Renal cortical epithelial cell (primary cell): ENCODE results near the gene SDSL. TPM values are rescaled to one million over a fixed set of nuclear protein-coding genes. Genes with fewer than 3 reads are reported as not detected.

Experiments
- DNase-seq: peaks from one replicate; pipeline ENCODE4 v3.0.0-alpha.2; 2011; ENCODE audit warnings: low read depth
- total RNA-seq: library from RNA; depleted of rRNA; stranded (reverse); fragments of >200 nt; gene quantifications from 2 replicates; pipeline ENCODE4 v1.2.3, GENCODE V29; 2014

SDSL gene, protein sequence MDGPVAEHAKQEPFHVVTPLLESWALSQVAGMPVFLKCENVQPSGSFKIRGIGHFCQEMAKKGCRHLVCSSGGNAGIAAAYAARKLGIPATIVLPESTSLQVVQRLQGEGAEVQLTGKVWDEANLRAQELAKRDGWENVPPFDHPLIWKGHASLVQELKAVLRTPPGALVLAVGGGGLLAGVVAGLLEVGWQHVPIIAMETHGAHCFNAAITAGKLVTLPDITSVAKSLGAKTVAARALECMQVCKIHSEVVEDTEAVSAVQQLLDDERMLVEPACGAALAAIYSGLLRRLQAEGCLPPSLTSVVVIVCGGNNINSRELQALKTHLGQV
- total RNA-seq: 10.1 and 12.5 TPM in 2 replicates

GRCh38 chr12:113422030-113422885 is at the start of gene SDSL:
Gene SDSL (plus strand): TSS chr12:113422380. CDS start chr12:113427983, 5,603 bp downstream.
- DNase-seq: peak; percentile 91

DNA sequence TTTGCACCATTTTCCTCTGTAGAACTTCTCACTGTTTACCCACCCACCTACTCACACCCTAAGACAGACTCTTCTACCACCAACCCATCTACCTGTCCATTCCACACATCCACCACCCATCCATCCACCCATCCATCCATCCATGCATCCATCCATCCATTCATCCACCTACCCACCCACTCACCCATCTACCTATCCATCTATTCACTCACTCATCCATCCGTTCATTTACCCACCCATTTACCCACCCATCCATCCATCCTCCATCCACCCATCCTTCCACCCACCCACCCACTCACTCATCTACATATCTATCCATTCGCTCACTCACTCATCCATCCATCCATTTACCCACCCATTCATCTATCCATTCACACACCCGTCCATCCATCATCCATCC is 48.7 kb upstream of the SDSL start:
- DNase-seq: no peak

DNA sequence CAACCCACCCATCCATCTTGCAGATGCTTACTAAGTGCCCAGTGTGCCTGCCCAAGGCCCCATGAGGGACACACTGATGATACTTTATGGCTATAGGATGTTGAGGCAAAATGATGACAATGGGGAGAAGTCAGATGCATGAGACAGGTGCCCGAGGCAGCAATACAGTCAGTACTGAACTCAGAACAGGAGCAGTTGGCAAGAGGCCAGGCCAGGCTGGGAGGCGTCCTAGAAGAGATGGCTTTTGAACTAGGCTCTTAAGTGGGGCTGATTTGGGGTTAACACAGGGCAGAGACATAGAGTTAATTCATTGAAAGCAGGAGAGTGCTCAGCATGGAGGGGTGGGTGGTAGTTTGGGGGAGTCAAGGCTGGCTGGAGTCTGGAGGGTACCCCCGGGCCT is 48.2 kb upstream of the SDSL start:
- DNase-seq: no peak

- DNase-seq: no peak
These were observed 47.3 kb upstream of the SDSL start for GRCh38 chr12:113374823-113375428.

DNA sequence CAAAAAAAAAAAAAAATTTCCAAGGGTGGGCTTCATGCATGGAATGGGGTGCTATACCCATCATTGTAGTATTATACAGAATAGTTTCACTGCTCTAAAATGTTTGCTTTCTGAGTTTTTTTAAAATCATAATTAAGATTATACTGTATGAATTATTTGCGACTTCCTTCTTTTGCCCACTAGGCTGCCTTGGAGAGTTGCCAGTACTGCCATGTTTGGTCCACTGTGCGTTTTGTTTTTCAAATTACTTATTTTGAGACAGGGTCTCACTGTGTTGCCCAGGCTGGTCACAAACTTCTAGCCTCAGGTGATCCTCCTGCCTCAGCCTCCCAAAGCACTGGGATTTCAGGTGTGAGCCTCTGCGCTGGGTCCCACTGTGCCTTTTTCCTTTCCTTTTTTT is 43.9 kb upstream of the SDSL start:
- no peak for DNase-seq

DNA sequence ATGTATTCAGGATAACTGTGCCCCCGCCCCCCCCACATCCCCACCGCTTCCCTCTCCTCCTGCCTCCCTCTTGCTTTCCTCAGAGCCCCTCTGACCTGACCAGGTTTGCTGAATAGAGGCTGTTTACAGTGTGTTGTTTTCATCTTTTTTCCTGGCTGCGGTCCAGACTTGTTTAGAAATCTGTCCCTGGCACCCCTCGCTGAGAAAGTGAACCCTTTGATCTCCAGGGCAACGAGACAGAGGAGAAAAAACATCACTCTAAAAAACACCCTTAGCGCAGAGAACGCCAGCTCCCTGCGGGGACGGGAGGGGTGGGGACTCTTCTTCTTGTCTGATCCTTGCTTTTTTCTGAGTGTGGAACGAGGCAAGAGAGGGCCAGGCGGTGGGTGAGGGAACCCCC is 41.0 kb upstream of the SDSL start:
- no peak for DNase-seq

- no peak for DNase-seq
These were observed 40.0 kb upstream of the SDSL start for GRCh38 chr12:113382206-113382605.

DNA sequence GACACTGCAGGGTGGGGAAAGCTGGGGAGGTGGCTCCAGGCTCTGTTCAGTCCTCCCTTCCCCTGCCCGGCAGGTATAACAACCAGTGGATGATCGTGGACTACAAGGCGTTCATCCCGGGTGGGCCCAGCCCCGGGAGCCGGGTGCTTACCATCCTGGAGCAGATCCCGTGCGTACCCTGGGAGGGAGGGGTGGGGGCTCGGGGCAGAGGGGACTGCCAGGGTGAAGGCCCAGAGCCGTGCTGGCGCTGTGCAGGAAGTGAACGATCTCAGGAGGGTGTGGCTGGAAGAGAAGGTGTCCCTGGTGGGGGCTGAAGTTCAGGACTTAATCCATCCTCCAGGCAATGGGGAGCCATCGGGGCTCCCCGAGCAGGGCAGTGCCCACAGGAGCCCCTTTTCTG is 37.4 kb upstream of the SDSL start:
- DNase-seq: no peak

GRCh38 chr12:113385282-113385882 is 36.8 kb upstream of the SDSL start:
- DNase-seq: no peak

- DNase-seq: no peak
These were observed 35.2 kb upstream of the SDSL start for GRCh38 chr12:113386866-113387566.

DNA sequence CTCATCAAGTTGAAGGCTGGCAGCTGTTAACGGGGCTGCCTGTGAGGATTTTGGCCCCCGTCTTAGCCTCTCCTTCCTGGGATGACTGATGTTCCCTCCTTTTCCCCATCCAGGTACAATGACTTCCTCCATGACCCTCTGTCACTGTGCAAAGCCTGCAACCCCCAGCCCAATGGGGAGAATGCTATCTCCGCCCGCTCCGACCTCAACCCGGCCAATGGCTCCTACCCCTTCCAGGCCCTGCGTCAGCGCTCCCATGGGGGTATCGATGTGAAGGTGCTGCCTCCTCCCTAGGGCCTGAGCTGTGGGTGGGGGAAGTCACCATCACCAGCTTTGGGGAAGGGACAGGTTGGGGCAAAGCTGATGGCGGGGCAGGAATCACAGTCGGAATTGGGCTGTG is 34.5 kb upstream of the SDSL start:
- no peak for DNase-seq

DNA sequence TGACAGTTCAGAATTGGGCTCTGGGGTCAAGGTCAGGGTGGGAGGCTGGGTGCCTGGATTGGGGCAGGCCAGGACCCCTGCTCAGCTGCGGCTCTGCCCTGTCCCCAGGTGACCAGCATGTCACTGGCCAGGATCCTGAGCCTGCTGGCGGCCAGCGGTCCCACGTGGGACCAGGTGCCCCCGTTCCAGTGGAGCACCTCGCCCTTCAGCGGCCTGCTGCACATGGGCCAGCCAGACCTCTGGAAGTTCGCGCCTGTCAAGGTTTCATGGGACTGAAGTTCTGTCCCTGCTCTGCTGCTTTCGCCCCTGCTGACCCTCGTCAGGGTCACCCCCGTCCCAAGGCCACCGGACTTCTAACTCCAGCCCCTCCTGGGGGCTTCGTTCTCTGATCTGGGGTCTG is 33.8 kb upstream of the SDSL start:
- DNase-seq: no peak

DNA sequence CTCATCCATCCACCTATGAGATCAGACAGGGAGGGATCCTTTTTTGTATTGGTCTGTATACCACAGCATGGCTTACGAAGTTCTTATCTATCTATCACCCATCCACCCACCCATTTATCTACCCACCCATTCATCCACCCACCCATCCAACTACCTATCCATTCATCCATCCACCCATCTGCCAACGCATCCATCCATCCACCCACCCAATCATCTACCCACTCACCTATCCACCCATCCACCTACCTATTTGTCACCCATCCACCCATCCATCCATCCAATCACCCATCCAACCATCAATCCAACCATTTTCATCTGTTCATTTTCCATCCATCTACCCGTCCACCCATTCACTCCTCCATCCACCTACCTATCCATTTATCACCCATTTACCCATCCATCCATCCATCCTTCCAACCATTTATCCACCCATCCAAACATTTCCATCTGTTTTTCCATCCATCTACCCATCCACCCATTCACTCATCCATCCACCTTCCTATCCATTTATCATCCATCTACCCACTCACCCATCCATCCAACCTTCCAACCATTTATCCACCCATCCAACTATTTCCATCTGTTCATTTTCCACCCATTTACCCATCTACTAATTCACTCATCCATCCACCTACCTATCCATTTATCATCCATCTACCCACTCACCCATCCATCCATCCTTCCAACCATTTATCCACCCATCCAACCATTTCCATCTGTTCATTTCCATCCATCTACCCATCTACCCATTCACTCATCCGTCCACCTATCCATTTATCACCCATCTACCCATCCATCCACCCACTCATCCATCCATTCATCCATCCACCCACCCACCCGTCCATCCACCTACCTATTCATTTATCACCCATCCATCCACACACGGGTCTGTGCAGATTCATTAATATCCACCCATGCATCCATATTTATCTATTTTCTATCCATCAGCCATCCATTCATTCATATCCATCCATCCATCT is 31.8 kb upstream of the SDSL start:
- DNase-seq: no peak

DNA sequence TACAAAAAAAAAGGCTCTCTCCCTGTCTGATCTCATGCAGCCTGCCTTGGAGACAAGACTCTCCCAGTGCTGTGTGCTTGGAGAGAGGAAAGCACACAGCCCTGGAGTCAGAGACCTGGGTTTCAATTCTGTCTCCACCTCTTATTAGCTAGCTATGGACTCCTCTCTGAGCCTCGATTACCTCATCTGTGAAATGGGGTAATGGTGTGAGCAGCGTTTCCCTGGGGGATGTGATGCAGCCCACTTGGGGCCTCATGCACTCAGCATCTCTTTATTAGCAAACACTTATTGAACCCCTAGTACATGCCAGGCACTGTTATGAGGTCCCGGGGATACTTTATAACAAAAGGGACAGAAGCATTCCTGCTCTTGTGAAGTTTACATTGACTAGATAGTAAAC is 31.0 kb upstream of the SDSL start:
- no peak for DNase-seq

DNA sequence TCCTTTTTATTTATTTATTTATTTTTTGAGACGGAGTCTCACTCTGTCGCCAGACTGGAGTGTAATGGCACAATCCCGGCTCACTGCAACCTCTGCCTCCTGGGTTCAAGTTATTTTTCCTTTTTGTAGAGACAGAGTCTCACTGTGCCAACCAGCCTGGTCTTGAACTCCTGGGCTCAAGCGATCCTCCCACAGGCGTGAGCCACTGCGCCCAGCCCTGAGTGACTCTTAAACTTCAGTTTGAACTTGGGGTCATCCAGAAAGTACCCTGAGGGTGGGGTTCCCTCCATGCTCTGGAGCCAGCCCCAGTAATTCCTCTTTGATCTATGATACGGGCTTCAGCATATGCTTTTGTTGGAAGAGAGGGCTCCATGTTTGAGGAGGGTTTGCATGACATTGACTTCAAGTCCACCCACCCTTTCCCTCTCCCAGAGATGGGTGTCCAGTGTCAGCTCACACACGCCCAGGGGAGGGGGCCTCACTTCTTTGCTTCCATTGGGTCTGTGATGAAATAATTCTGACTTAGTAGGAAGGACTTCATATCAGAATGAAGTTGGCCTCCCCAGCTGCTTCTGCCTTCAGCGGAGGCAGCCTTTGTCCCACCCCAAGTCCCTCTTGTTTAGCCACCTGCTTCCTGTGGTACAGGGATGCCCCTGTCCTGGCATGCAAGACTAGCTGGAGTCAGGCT is 30.4 kb upstream of the SDSL start:
- no peak for DNase-seq

DNA sequence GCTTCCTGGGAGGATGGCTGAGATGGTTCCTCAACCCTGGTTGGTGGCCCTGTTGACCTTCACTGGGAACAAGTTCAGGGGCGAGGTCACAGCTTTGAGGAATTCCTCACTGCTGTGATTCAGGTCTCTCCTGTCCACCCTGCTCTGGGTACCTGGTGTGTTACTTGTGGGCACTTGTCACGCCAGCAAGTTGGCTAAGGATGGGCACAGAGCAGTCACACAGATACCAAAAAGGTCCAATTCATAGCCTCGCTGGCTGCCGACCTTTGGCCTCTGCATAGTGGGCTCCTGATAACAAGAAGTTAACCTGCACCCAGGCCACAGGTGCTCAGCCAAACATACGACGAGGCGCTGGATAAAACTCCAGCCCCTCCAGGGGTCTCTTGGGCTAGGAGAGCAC is 29.7 kb upstream of the SDSL start:
- no peak for DNase-seq

DNA sequence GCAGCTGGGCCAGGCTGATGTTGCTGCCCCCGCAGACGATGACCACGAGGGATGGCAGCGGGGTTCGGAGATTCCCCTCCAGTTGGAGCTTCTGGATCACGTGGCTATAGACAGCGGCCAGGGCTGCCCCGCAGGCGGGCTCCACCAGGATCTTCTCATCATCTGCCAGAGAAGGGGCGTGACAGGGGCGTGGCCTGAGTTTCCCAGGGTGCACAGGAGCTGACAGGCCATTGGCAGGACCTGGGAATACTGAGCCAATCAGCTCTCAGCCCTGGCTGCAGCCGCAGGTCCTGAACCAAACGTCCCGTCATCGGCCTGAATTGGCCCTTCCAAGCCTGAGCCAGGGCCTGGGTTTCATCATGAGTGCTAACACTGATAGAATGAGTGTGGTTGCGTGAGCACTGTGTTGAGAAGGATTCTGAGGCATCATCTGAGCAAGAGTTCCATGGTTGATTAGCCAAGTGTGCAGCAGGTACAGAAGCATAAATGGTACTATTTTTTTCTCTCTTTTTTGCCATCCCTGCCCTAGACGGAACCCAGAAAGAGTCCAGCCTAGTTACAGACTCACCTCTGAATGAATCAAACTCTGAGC is 29.1 kb upstream of the SDSL start:
- DNase-seq: peak; percentile 20

GRCh38 chr12:113393749-113394148 is 28.4 kb upstream of the SDSL start:
- no peak for DNase-seq

DNA sequence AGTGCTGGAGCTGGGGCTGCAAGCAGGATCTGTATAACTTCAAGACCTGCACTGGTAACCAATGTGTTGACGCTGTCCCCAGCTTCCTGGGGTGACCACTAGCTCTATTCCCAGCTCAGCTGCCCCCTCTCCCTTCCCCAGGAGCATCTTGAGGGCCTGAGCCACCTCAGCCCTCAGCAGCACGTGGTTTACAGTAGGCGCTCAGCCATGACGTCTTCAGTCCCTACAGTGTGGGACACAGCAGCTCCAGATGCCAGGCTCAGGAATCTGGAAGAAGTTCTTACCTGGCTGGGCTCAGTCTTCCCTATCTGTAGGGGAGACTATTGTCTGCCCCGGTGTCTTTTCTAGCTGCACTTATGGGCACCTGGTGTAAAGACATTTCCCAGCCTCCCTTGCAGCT is 27.1 kb upstream of the SDSL start:
- no peak for DNase-seq

GRCh38 chr12:113396200-113396599 is 26.0 kb upstream of the SDSL start:
- DNase-seq: no peak
